Measurements from ENCODE around the gene CCDC171. TPM values are rescaled to one million over a fixed set of nuclear protein-coding genes. Genes with fewer than 3 reads are reported as not detected.

Gene CCDC171
- total RNA-seq, 2 donors from 2014 or later, result 2.5 to 5.5 TPM

DNA sequence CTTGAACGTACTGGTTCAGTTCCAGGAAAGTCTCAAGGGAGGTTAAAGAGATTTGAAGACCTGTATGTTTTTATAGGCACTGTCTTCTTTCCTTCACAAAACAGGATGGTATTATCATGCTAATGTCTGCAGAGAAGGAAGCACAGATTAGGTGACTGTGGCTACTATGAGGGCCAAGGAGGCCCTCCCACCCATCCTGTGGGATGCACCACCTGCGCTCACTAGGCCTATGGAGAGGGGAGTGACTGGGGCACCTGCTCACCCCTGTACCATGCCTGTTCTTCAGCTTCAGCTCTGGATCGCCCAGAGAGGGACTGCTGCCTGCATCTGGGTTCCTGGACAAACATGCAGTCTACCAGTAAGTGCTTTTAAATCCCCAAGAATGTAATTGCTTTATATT lies 469.4 kb downstream of the CCDC171 start:
- Mint-ChIP-seq H3K27ac (no peak overlapping the region), H3K4me1 (no peaks in the 10 kb centered on the region), H3K4me3 (no peak overlapping the region), H3K27me3 (no peaks in the 10 kb centered on the region), H3K9me3 (peaks cover 4% of the 10 kb centered on the region), H3K36me3 (ENCODE audit: low read depth) (no peaks in the 10 kb centered on the region)
- no peak for ATAC-seq (replicated peaks)

DNA sequence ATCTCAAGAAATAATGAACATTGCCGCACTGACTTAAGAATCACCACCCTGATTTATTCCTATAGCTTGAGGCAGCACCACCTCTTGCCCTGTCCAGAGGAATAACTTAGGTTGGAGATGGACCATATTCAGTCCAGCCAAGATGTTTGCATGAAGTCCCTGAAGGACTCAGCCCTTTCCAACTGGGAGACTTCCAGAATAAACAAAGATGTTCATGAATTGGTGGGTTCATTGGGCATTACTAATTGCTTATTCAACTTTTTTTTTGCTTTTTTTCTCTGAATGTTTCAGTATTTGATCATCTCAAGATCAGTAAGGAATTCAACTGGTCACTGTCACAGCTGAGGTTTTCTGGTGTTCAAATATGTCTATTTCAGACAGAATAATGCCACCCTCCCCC lies 470.6 kb downstream of the CCDC171 start:
- H3K27ac Mint-ChIP-seq, result no peak overlapping the region
- H3K4me1 Mint-ChIP-seq, result no peaks in the 10 kb centered on the region
- no peak for ATAC-seq (replicated peaks)
- H3K4me3 Mint-ChIP-seq, result no peak overlapping the region
- H3K36me3 Mint-ChIP-seq (ENCODE audit: low read depth), result no peaks in the 10 kb centered on the region
- peaks cover 4% of the 10 kb centered on the region for H3K9me3 Mint-ChIP-seq
- no peaks in the 10 kb centered on the region for H3K27me3 Mint-ChIP-seq

Other genes starting within 250 kb of the CCDC171 start
- 10 to 100 TPM; 14.5 to 19.1 TPM for gene TTC39B, start 245.8 kb upstream of the CCDC171 start, total RNA-seq
- gene SNAPC3, start 130.2 kb upstream of the CCDC171 start, total RNA-seq, result 10 to 100 TPM; 29.8 to 44.0 TPM
- gene PSIP1, start 42.1 kb upstream of the CCDC171 start, total RNA-seq, result 100 to 1,000 TPM in 1 of 2 donors, 10 to 100 TPM in 1; 83.9 to 126 TPM